Gastrocnemius medialis (tissue), 4 donors: ENCODE data around the gene MAPK1. TPM values are rescaled to one million over a fixed set of nuclear protein-coding genes. Genes with fewer than 3 reads are reported as not detected.

ENCODE experiments used
- ATAC-seq, 2 donors: fragments of 150-250 bp; one replicate each; pipeline ENCODE4 v1.9.1; 2016
- DNase-seq, 2 donors: peaks; one replicate each; pipeline ENCODE4 v3.0.0-alpha.2; 2019
- H3K27ac ChIP-seq, 4 donors: fragments of 200-600 bp; sonication (generic); 1 replicate in 1 of 4; 2 replicates in 3 of 4; pipeline ENCODE4 v1.5.1; 2016 to 2018; ENCODE audit warnings: mild to moderate bottlenecking in 2 of 4, moderate library complexity in 1 of 4
- H3K27me3 ChIP-seq, 3 donors: fragments of 200-600 bp; sonication (generic) in 2 of 3; 1 replicate in 1 of 3; 2 replicates in 2 of 3; pipeline versions ENCODE4 v1.5.1 to v1.6.0; 2016 to 2019; ENCODE audit warnings: mild to moderate bottlenecking in 1 of 3, moderate library complexity in 1 of 3
- H3K36me3 ChIP-seq, 2 donors: fragments of 200-600 bp; sonication (generic) in 1 of 2; one replicate each; pipeline ENCODE4 v1.5.1; 2017 to 2018
- H3K4me1 ChIP-seq, 2 donors: fragments of 200-600 bp; sonication (generic) in 1 of 2; one replicate each; pipeline ENCODE4 v1.5.1; 2016 to 2017; ENCODE audit warnings: mild to moderate bottlenecking in 2 of 2
- H3K4me3 ChIP-seq, 4 donors: fragments of 200-600 bp; sonication (generic) in 3 of 4; 1 replicate in 1 of 4; 2 replicates in 3 of 4; pipeline ENCODE4 v1.5.1; 2016 to 2019; ENCODE audit warnings: mild to moderate bottlenecking in 2 of 4
- H3K9me3 ChIP-seq, 3 donors: fragments of 200-600 bp; sonication (generic) in 2 of 3; 1 replicate in 1 of 3; 2 replicates in 2 of 3; pipeline ENCODE4 v1.5.1; 2016 to 2019
- CTCF ChIP-seq, 5 experiments: fragments of 450-650 bp in 3 of 5; fragments of 200-600 bp in 2 of 5; sonication (generic) in 2 of 5; IDR thresholded peaks in 4 of 5; conservative IDR thresholded peaks in 1 of 5; 1 replicate in 4 of 5; 2 replicates in 1 of 5; pipeline ENCODE4 v1.5.1; 2016 to 2019; ENCODE audit warnings: antibody characterized with exemption in 5 of 5, mild to moderate bottlenecking in 3 of 5, moderate library complexity in 3 of 5
- POLR2A ChIP-seq, 2 donors: fragments of 450-650 bp; IDR thresholded peaks; one replicate each; pipeline ENCODE4 v1.6.1; 2017; ENCODE audit warnings: antibody characterized with exemption in 2 of 2, mild to moderate bottlenecking in 2 of 2, moderate library complexity in 2 of 2
- in situ Hi-C, 4 donors: fragments of 200-750 bp; cut with MboI; loops; one replicate each; pipeline versions ENCODE4 v1.15.0 to v1.8.0; 2017; ENCODE audit warnings: low sequenced_read_pairs in 4 of 4
- intact Hi-C: fragments of 100-400 bp; cut with DNase I; formaldehyde crosslinking; loops from one replicate; pipeline ENCODE4 v1.15.1; 2023; ENCODE audit warnings: low total_unique reads
- total RNA-seq, 4 donors: library from RNA; depleted of rRNA; stranded (reverse); fragments of >200 nt; gene quantifications; one replicate each; pipeline versions ENCODE4 v1.1.0 to v1.2.3, GENCODE V29; 2016

Gene MAPK1
- total RNA-seq, 4 donors from 2014 or later: 39.8 to 79.5 (median 57.2) TPM

- TF ChIP-seq CTCF (IDR thresholded peaks at IDR 0.05 in 4 of 5, conservative IDR thresholded peaks at IDR 0.05 in 1 of 5): no peak
- TF ChIP-seq POLR2A (IDR thresholded peaks at IDR 0.05): no peak
- H3K27ac ChIP-seq: no peak overlapping the region
- no peak overlapping the region for H3K4me3 ChIP-seq
- DNase-seq: no peak
- H3K4me1 ChIP-seq: peaks cover 5 to 8% of the 10 kb centered on the region in 2 donors
- in situ Hi-C loops: no loop called here
- intact Hi-C loops: loop anchor here (10.0 kb wide), 1 partner anchor 155 kb away; no protein-coding TSS in a partner anchor
- H3K27me3 ChIP-seq: no peaks in the 10 kb centered on the region
- H3K36me3 ChIP-seq: peaks cover 0 to 18% of the 10 kb centered on the region in 2 donors
- no peak for ATAC-seq
- H3K9me3 ChIP-seq: no peaks in the 10 kb centered on the region
These were observed 88.0 kb downstream of the MAPK1 start for GRCh38 chr22:21779444-21779843.

GRCh38 chr22:21778705-21779363, 88.6 kb downstream of the MAPK1 start:
- TF ChIP-seq POLR2A (IDR thresholded peaks at IDR 0.05): no peak
- no peak for TF ChIP-seq CTCF (IDR thresholded peaks at IDR 0.05 in 4 of 5, conservative IDR thresholded peaks at IDR 0.05 in 1 of 5)
- ATAC-seq: no peak
- no peaks in the 10 kb centered on the region for H3K27me3 ChIP-seq
- peaks cover 5 to 8% of the 10 kb centered on the region in 2 donors for H3K4me1 ChIP-seq
- intact Hi-C loops (loop anchor here (10.0 kb wide), 1 partner anchor 156 kb away; no protein-coding TSS in a partner anchor), in situ Hi-C loops (no loop called here)
- no peak overlapping the region for H3K4me3 ChIP-seq
- H3K9me3 ChIP-seq: no peaks in the 10 kb centered on the region
- peaks cover 0 to 18% of the 10 kb centered on the region in 2 donors for H3K36me3 ChIP-seq
- DNase-seq: no peak
- H3K27ac ChIP-seq: no peak overlapping the region

GRCh38 chr22:21771631-21771976, 95.8 kb downstream of the MAPK1 start:
- H3K27me3 ChIP-seq: no peaks in the 10 kb centered on the region
- H3K4me3 ChIP-seq: no peak overlapping the region
- intact Hi-C loops (loop anchor here (10.0 kb wide), 1 partner anchor 163 kb away; no protein-coding TSS in a partner anchor), in situ Hi-C loops (no loop called here)
- DNase-seq (no peak), ATAC-seq (no peak)
- peaks cover 2 to 54% of the 10 kb centered on the region in 2 donors for H3K36me3 ChIP-seq
- no peaks in the 10 kb centered on the region for H3K9me3 ChIP-seq
- peaks cover 5 to 8% of the 10 kb centered on the region in 2 donors for H3K4me1 ChIP-seq
- no peak overlapping the region for H3K27ac ChIP-seq
- TF ChIP-seq CTCF (IDR thresholded peaks at IDR 0.05 in 4 of 5, conservative IDR thresholded peaks at IDR 0.05 in 1 of 5): no peak
- TF ChIP-seq POLR2A (IDR thresholded peaks at IDR 0.05): no peak

- intact Hi-C loops: no loop called here
These were observed 99.0 kb downstream of the MAPK1 start for GRCh38 chr22:21768435-21768834.

More at GRCh38 chr22:21768435-21768834, 99.0 kb downstream of the MAPK1 start:
- no peak overlapping the region for H3K4me3 ChIP-seq
- in situ Hi-C loops: no loop called here
- no peak for TF ChIP-seq CTCF (IDR thresholded peaks at IDR 0.05 in 4 of 5, conservative IDR thresholded peaks at IDR 0.05 in 1 of 5)
- TF ChIP-seq POLR2A (IDR thresholded peaks at IDR 0.05): no peak
- H3K9me3 ChIP-seq: no peaks in the 10 kb centered on the region
- ATAC-seq: no peak
- DNase-seq: no peak
- H3K27ac ChIP-seq: no peak overlapping the region
- H3K27me3 ChIP-seq: no peaks in the 10 kb centered on the region
- no peaks in the 10 kb centered on the region for H3K4me1 ChIP-seq
- H3K36me3 ChIP-seq: peaks cover 2 to 84% of the 10 kb centered on the region in 2 donors
